Neuron (in vitro differentiated cells): ENCODE results near the gene MARK3.
A peak's percentile ranks its signal among the peaks of the same experiment; 100 is the strongest.

Experiments
- H2AFZ ChIP-seq: one replicate; pipeline ENCODE4 v1.6.1; 2013; ENCODE audit warnings: low read depth, mild to moderate bottlenecking, inconsistent platforms, low read length, moderate library complexity
- H3K27me3 ChIP-seq: one replicate; pipeline ENCODE4 v1.6.1; 2013; ENCODE audit warnings: low read length; ENCODE audit not compliant: insufficient read depth
- H3K36me3 ChIP-seq: one replicate; pipeline ENCODE4 v1.6.1; 2013; ENCODE audit warnings: low read length; ENCODE audit not compliant: insufficient read depth
- H3K4me1 ChIP-seq: one replicate; pipeline ENCODE4 v1.6.1; 2013; ENCODE audit warnings: low read length; ENCODE audit not compliant: insufficient read depth
- H3K4me3 ChIP-seq: 2 replicates; pipeline ENCODE4 v1.5.1; 2013; ENCODE audit warnings: mild to moderate bottlenecking, low read length, moderate library complexity
- H3K9me3 ChIP-seq: one replicate; pipeline ENCODE4 v1.6.1; 2013; ENCODE audit warnings: low read length

The MARK3 gene

DNA sequence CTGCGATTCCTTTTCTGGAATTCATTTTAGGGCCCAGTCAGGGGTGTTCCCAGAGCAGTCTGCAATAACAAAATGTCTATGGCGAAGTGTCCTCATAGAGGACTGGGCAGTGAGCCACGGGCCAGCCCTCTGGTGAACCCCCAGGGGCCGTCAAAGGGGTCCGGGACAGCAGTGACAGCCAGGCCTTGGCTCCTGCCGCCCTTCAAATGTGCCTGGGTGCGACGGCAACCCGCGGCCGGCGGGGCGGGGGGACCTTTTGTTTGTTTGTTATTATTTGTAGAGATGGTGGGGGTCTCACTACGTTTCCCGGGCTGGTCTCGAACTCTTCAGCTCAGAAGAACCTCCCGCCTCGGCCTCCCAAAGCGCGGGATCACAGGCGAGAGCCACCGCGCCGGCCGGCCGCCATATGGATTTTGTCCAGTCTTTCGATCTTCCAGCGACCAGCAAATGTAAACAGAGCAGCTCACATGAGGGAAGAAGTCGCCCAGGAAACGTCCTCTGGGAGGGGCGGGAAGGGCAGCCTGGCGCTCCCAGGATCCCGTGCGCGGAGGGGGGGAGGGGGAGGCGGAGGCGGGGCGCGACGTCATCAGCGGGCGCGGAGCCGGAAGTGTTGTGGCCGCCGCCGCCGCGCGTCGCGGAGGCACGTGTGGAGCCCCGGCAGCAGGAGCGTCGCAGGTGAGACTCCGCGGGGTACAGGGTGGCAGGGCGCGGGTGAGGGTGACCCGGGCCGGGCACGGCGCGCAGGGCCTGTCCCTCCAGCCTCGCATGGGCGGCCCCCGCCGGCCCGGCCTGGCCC is 143.6 kb downstream of the MARK3 start, which contains the start of gene TRMT61A:
Gene TRMT61A (plus strand): TSS at position 610 of the 796 bp plus-strand sequence. CDS start 783 bp downstream, outside the sequence.
- Histone ChIP-seq H2AFZ (peak within 1 kb of the TSS; percentile 34), H3K36me3 (peaks cover 10% of the 10 kb centered on the region), H3K9me3 (no peaks in the 10 kb centered on the region), H3K4me1 (peaks cover 35% of the 10 kb centered on the region), H3K4me3 (peak within 1 kb of the TSS; percentile 94), H3K27me3 (no peaks in the 10 kb centered on the region)

DNA sequence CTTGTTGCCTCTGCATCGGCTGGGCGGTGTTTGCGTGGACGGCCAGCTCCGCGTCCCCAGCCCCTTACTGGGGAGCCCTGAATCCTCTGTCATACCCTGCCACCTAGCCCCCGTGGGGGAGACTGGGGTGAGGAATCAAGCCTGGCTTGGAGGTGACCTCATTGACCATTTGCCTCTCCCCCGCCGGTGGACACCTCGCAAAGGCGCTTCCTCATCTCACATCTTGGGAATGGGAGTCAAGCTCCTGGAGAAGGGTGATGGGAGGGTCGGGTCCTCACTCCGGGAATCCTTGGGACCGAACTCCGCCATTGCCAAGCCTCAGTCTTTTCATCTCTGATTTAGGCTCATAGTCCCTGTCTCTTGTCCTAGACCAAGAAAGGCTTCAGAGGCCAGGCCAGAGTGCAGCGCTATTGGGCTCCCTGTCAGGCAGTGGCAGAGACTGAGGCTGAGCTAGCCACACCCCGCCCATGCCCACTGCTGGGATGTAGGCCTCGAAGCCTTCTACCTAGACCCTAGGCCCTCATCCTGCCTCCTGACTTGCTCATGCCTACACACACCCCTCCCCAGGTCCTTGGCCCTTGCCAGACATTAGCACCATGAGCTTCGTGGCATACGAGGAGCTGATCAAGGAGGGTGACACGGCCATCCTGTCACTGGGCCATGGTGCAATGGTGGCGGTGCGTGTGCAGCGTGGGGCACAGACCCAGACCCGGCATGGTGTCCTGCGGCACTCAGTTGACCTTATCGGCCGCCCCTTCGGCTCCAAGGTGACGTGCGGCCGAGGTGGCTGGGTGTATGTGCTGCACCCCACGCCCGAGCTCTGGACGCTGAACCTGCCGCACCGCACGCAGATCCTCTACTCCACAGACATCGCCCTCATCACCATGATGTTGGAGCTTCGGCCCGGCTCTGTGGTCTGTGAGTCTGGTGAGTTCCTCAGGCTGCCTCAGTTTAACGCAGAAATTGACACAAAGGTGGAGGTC is 144.5 kb downstream of the MARK3 start:
- H3K4me3 ChIP-seq: peak overlapping the region; percentile 94
- H3K27me3 ChIP-seq: no peaks in the 10 kb centered on the region

DNA sequence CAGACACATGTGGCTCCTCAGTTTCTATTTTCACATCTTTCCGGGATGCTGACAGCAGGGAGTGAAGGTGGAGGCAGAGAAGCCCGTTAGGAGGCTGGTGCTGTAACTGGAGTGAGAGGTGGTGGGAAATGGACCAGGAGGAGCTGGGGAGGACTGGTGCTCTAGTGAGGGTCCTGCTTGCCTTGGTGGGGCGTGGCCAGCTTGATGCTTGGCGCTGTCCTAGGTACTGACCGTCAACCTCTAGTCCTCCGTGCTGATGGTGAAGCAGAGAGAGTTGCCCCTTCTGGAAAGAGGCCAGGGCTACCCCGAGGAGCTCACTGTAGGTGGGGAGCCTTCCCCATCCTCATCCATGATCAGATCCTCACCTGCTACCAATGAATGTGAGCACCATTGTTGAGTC is 145.2 kb downstream of the MARK3 start:
- Histone ChIP-seq H3K27me3 (no peaks in the 10 kb centered on the region), H3K36me3 (peaks cover 10% of the 10 kb centered on the region), H3K9me3 (no peaks in the 10 kb centered on the region), H3K4me1 (peaks cover 36% of the 10 kb centered on the region), H2AFZ (no peak overlapping the region), H3K4me3 (peak overlapping the region; percentile 94)

More for the DNA sequence above, 144.5 kb downstream of the MARK3 start:
- no peaks in the 10 kb centered on the region for H3K9me3 ChIP-seq
- H2AFZ ChIP-seq: peak overlapping the region; percentile 34
- peaks cover 31% of the 10 kb centered on the region for H3K4me1 ChIP-seq
- peaks cover 10% of the 10 kb centered on the region for H3K36me3 ChIP-seq

DNA sequence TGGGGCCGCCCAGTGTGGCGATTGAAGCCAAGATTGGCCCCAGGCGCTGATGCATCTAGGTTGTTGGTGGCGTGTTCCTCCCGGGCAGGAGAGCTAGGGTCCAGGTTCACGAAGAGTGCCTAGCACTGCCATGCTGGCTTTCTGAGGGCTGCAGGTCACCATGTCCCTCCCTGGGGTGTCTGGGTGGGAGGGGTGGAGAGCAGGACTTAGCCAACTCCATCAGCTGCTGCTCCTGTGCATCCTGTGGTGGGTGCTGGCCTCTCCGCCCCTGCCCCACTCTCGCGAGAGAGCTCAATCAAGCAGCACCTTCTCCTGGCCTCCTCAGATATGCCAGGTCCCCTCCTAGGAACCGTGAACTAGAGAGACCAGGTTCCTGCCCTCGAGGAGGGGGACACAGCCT is 145.6 kb downstream of the MARK3 start:
- no peaks in the 10 kb centered on the region for H3K9me3 ChIP-seq
- H3K4me3 ChIP-seq: no peak overlapping the region
- H2AFZ ChIP-seq: no peak overlapping the region
- no peaks in the 10 kb centered on the region for H3K27me3 ChIP-seq
- H3K4me1 ChIP-seq: peaks cover 38% of the 10 kb centered on the region
- H3K36me3 ChIP-seq: peaks cover 10% of the 10 kb centered on the region

DNA sequence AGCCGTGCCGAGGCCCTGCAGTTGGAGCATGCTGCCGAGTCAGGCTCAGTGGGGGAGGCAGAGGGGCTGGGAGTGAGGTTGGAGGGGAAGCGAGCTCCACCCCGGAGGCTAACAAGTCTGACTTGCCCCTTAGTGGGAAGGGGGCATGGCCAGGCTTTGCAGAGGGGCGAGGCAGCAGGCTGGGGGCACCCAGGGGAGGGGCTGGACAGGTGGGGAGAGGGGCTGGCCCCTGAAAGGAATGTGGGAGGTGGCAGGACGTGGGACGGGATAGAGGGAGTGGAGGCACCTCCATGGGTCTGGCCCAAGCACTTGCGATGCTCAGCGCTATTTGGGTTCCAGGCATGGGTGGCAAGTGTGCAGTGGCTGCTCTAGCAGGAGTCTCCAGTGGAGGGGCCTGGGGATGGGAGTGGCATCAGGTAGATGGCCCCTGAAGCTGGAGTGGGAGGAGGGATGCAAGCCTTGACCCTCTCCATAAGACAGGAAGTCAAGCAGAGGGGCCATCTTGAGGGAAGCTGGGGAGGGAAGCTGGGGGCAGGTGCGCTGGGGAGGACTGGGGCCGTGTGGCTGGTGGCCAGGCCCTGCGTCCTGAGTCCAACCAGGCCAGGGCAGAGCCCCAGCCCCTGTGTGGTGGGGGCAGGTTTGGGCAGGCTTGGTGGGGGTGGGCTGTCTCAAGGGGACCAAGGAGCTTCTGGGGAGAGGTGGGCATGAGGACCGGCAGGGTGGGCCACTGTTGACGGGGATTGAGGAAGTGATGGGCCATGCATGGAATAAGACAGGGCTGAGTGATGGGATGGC is 146.4 kb downstream of the MARK3 start:
- H3K9me3 ChIP-seq: no peaks in the 10 kb centered on the region
- peaks cover 38% of the 10 kb centered on the region for H3K4me1 ChIP-seq
- no peak overlapping the region for H2AFZ ChIP-seq
- H3K4me3 ChIP-seq: no peak overlapping the region
- peaks cover 10% of the 10 kb centered on the region for H3K36me3 ChIP-seq
- no peaks in the 10 kb centered on the region for H3K27me3 ChIP-seq

DNA sequence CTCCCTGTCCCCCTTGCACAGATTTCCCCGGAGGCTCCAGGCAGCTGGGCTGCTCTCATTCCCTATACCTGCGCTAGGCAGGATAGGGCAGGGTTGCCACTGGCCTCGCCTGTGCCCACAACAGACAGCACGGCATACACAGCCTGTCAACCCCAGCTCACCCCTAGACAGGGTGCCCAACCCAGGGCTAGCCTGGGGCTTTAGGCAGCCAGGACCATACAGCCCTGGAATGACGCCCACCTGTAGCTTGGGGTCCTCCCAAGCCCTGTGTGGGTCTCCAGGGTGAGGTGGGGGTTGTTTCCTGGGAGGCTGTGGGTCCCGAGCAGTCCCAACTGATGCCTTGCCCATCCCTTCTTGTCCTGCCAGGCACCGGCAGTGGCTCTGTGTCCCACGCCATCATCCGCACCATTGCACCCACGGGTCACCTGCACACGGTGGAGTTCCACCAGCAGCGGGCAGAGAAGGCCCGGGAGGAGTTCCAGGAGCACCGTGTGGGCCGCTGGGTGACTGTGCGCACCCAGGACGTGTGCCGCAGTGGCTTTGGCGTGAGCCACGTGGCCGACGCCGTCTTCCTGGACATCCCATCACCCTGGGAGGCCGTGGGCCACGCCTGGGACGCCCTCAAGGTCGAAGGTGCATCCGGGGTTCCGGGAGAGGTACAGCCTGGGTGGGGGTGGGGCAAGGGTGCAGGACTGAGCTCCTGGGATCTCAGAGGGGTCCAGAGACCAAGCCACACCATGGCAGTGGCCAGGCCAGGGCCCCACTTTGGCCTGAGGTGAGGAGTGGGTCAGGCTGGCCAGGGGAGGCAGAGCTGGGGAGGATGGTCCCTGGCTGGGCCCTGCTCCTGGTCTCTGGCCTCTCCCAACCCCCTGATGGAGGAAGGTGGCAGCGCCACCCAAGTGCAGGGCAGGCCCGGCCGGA is 147.3 kb downstream of the MARK3 start:
- Histone ChIP-seq H3K4me3 (no peak overlapping the region), H2AFZ (no peak overlapping the region), H3K27me3 (no peaks in the 10 kb centered on the region), H3K9me3 (no peaks in the 10 kb centered on the region), H3K36me3 (peaks cover 10% of the 10 kb centered on the region), H3K4me1 (peaks cover 34% of the 10 kb centered on the region)

DNA sequence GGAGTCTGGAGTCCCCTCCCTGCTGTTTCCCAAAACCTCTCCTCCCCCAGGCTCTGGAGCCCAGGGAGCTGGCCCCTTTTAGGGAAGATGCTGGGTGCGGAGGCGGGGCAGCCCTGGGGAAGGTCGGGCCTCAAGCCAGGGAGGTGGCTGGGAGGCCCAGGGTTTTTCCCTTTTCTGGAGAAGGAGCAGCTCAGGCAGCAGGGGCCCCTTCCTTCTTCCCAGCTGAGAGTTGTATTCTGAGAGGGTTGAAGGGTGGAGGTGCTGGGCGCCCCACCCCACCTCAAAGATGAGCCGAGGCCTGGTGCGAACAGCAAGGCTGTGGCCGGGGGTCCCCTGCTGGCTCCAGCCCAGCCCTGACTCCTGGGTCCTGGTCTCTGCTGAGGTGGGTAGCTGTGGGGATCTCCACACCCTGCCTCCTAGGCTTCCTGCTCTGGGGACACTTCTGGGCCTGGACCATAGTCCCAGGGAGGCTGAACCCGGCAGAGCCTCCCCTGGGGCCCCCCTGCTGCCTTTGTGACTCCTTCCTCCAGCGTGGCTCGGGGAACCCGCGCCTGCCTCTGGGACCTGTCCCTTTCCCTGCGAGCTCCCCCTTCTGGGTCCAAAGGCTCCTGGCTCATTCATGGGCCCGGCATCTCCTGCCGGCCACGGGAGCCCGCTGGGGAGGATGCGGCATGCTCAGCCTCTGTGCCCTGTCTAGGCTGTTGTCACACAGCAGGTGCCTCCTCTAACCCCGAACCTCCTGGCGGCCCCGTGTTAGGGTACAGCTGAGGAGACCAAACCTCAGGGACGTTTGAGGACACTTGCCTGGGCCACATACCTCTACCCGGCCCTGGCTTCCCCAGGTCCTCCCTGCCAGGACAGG is 148.2 kb downstream of the MARK3 start:
- Histone ChIP-seq H2AFZ (no peak overlapping the region), H3K4me1 (peaks cover 28% of the 10 kb centered on the region), H3K9me3 (no peaks in the 10 kb centered on the region), H3K36me3 (peaks cover 10% of the 10 kb centered on the region), H3K27me3 (no peaks in the 10 kb centered on the region), H3K4me3 (no peak overlapping the region)

DNA sequence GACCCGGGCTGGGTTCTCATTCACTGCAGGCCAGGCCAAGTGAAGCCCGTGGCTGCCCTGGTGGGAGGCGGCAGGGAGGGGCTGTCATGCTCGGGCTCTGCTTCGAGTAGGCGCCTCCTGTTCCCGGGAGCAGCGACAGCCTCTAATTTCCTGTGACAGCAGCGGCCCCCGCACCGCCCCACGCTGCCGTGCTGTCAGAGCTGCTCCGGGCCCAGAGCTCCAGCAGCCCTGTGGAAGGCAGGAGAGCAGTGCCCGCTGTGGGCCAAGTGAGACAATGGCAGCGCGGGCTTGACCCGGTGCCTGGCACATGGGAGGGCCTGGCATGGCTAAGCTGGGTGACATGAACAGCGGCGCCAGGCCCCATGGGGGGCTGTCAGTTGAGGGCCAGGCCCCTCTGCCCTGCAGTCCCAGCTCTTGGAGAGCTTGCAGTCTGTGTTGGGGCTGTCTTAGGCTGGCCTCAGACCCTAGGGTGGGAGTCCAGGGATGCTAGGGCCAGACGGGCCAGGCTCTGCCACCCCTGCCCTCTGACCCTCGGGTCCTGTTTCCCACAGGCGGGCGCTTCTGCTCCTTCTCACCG is 148.9 kb downstream of the MARK3 start:
- Histone ChIP-seq H3K9me3 (no peaks in the 10 kb centered on the region), H3K27me3 (no peaks in the 10 kb centered on the region), H3K4me1 (peaks cover 33% of the 10 kb centered on the region), H3K36me3 (peaks cover 10% of the 10 kb centered on the region), H2AFZ (no peak overlapping the region), H3K4me3 (no peak overlapping the region)

DNA sequence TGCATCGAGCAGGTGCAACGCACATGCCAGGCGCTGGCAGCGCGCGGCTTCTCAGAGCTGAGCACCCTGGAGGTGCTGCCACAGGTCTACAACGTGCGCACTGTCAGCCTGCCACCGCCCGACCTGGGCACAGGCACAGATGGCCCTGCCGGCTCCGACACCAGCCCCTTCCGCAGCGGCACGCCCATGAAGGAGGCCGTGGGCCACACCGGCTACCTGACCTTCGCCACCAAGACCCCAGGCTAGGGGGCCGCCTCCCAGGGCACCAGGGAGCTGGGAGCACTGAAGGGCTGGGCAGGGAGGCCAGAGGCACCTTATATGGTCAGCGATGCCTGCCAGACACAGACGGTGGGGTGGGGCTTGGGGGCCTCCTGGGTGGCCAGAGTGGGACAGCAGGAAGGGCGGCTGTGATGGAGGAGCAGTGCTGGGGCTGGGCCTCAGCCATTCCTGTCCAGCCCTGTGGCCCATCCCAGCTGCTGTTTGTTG is 149.4 kb downstream of the MARK3 start:
- no peak overlapping the region for H3K4me3 ChIP-seq
- H3K9me3 ChIP-seq: no peaks in the 10 kb centered on the region
- no peaks in the 10 kb centered on the region for H3K27me3 ChIP-seq
- H2AFZ ChIP-seq: no peak overlapping the region
- peaks cover 35% of the 10 kb centered on the region for H3K4me1 ChIP-seq
- peaks cover 10% of the 10 kb centered on the region for H3K36me3 ChIP-seq

DNA sequence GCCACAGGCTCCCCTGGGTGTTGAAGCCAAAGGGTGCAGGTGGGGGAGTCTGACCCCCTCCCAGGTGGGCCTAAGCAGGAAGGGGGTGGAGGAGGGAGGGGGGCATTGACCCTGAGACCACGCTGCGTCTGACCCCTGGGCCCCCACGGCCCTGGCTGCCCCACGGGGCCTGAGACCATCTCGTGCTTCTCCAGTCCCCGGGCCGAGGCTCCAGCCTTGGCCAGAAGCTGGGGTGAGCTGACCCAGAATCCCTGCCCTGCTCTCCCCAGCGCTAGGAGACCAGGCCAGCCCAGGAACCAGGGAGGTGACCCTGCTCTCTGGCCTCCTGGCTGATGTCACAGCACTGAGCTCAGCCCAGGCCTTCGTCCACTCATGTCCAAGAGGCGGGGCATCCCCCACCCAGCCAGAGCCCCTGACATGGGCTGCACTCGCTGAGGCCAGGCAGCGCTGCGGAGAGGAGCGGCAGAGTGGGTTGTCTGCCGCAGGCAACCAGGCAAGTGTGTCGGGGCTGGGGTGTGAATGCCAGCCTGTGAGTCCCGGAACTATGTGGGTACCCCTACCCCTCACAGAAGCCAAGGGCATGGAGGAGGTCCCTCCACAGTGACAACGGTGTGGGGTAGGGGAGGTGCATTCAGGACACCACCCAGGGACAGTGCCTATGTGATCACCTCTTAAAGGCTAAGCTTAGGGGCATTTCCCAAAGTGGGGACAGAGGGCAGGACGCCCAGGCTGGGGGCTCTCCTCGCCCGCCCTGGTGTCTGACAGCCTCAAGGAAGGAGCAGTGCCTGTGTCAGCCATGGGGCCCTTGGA is 150.1 kb downstream of the MARK3 start:
- Histone ChIP-seq H3K4me3 (no peak overlapping the region), H3K9me3 (no peaks in the 10 kb centered on the region), H3K27me3 (no peaks in the 10 kb centered on the region), H2AFZ (no peak overlapping the region), H3K4me1 (peaks cover 33% of the 10 kb centered on the region), H3K36me3 (peaks cover 10% of the 10 kb centered on the region)
